HepG2 (cell line): ENCODE measurements around the gene HNRNPAB. TPM values are rescaled to one million over a fixed set of nuclear protein-coding genes. Genes with fewer than 3 reads are reported as not detected.

Source experiments
- HDAC2 ChIP-seq: sonication (generic); formaldehyde crosslinking; IDR thresholded peaks from 2 replicates; pipeline ENCODE4 v1.4.0; 2020; ENCODE audit warnings: missing genetic modification reagents
- HOXD1 ChIP-seq: sonication (generic); formaldehyde crosslinking; IDR thresholded peaks from 2 replicates; pipeline ENCODE4 v1.5.0; 2020; ENCODE audit warnings: missing genetic modification reagents
- MLX ChIP-seq: IDR thresholded peaks from 2 replicates; pipeline ENCODE4 v1.6.1; 2016
- MXD3 ChIP-seq: IDR thresholded peaks from 2 replicates; pipeline ENCODE4 v1.6.1; 2016; ENCODE audit warnings: mild to moderate bottlenecking, missing biosample characterization, missing genetic modification reagents
- NBN ChIP-seq: fragments of 450-650 bp; conservative IDR thresholded peaks from 2 replicates; pipeline ENCODE4 v1.6.1; 2017
- NR2F2 ChIP-seq: IDR thresholded peaks from 2 replicates; pipeline ENCODE4 v1.6.1; 2012; ENCODE audit warnings: low read depth, inconsistent platforms, borderline replicate concordance
- PCBP2 ChIP-seq: fragments of 200-400 bp; formaldehyde crosslinking; optimal IDR thresholded peaks from 2 replicates; pipeline ENCODE3; 2018; ENCODE audit warnings: low read length, low read depth; ENCODE audit not compliant: poor library complexity, severe bottlenecking
- PLRG1 ChIP-seq: fragments of 450-650 bp; conservative IDR thresholded peaks from 2 replicates; pipeline ENCODE4 v1.6.1; 2016
- REPIN1 ChIP-seq: sonication (generic); formaldehyde crosslinking; IDR thresholded peaks from 2 replicates; pipeline ENCODE4 v1.8.0; 2022; ENCODE audit warnings: missing genetic modification reagents, low read depth, mild to moderate bottlenecking, borderline replicate concordance
- RXRB ChIP-seq: IDR thresholded peaks from 2 replicates; pipeline ENCODE4 v1.6.1; 2016; ENCODE audit warnings: borderline replicate concordance, missing genetic modification reagents, missing compliant biosample characterization
- SUZ12 ChIP-seq: fragments of 150-350 bp; IDR thresholded peaks from 2 replicates; pipeline ENCODE4 v1.6.1; 2014; ENCODE audit warnings: low read depth, low read length
- ZNF138 ChIP-seq: sonication (generic); formaldehyde crosslinking; IDR thresholded peaks from 2 replicates; pipeline ENCODE4 v1.5.0; 2020; ENCODE audit warnings: mild to moderate bottlenecking, low read depth, missing genetic modification reagents
- ZZZ3 ChIP-seq: sonication (generic); formaldehyde crosslinking; IDR thresholded peaks from 2 replicates; pipeline ENCODE4 v1.4.0; 2020; ENCODE audit warnings: missing genetic modification reagents, mild to moderate bottlenecking, borderline replicate concordance
- polyA plus RNA-seq, 8 experiments: library from polyadenylated mRNA; depleted of rRNA in 3 of 8; stranded (reverse) in 7 of 8; unstranded in 1 of 8; fragments of >200 nt; fragmentation: Illumina TruSeq in 4 of 8; extraction: Trizol in 4 of 8; gene quantifications; 2 replicates each; pipeline versions ENCODE4 v1.2.1 to v1.2.3, GENCODE V29; 2011 to 2016; ENCODE audit warnings: low read depth in 4 of 8, missing spikeins in 1 of 8, mixed read lengths in 1 of 8; ENCODE audit not compliant: insufficient read depth in 1 of 8
- total RNA-seq, 5 experiments: library from RNA; depleted of rRNA; stranded (reverse); fragments of >200 nt; fragmentation: Illumina TruSeq; extraction: Trizol; gene quantifications; 2 replicates each; pipeline ENCODE4 v1.2.3, GENCODE V29; 2016; ENCODE audit warnings: low read depth in 1 of 5
- TF ChIP-seq, protein P1 (sequence below), 2 experiments: sonication (generic) in 1 of 2; formaldehyde crosslinking in 1 of 2; IDR thresholded peaks; 2 replicates each; pipeline versions ENCODE4 v1.6.1 to v1.9.0; 2014 to 2022; ENCODE audit warnings: antibody characterized with exemption in 1 of 2, borderline replicate concordance in 1 of 2, inconsistent platforms in 1 of 2, low read depth in 1 of 2, missing genetic modification reagents in 1 of 2
- TF ChIP-seq, protein P2 (sequence below): sonication (generic); formaldehyde crosslinking; conservative IDR thresholded peaks from 2 replicates; pipeline ENCODE4 v1.4.0; 2020; ENCODE audit warnings: mild to moderate bottlenecking, missing genetic modification reagents, moderate library complexity
- TF ChIP-seq, protein P3 (sequence below): sonication (generic); formaldehyde crosslinking; IDR thresholded peaks from 2 replicates; pipeline ENCODE4 v1.5.0; 2020; ENCODE audit warnings: missing genetic modification reagents

HNRNPAB gene
- total and polyA plus RNA-seq, 2 of the 13 experiments (the other 11 are each of a cell fraction or from before 2014, with no cell fraction given) = 62.6 to 111 TPM

DNA sequence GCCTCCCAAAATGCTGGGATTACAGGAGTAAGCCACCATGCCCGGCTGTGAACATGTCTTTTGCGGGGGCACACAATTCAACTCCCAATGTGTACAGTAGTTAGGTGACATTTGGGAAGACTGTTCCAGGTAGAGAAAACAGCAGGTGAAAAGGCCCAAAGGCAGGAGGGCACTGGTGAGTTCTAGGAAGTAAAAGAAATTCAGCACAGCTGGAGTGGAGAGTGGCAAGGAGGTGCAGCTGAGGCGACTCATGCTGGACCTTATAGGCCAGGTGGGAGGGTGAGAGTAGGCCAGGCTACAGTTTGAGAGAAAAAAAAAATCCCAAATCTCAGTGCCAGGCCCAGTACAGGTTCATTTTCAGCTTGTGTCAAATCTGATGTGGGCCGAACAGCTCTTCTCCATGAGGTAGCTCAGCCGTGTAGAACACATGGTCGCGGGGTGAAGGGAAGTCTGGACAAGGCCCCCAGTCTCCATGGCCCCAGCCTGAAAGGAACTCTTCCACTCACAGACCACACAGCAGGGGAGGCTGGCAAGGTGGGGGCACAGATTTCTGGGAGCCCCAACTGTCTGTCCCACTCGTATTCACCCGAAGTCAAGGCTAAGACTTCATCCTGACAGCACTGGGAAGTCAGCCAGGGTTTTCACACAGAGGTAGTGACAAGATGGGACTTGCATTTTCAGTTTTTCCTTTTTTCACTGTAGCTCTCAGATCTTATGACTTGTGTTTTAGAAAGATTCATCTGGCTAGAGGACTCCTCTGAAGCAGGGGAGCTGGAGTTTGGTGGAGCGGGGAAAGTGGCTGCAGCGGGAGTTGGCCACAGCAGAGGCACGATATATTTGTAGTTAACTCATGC, 4.5 kb upstream of the HNRNPAB start (continued):
- TF ChIP-seq, protein P1, sequence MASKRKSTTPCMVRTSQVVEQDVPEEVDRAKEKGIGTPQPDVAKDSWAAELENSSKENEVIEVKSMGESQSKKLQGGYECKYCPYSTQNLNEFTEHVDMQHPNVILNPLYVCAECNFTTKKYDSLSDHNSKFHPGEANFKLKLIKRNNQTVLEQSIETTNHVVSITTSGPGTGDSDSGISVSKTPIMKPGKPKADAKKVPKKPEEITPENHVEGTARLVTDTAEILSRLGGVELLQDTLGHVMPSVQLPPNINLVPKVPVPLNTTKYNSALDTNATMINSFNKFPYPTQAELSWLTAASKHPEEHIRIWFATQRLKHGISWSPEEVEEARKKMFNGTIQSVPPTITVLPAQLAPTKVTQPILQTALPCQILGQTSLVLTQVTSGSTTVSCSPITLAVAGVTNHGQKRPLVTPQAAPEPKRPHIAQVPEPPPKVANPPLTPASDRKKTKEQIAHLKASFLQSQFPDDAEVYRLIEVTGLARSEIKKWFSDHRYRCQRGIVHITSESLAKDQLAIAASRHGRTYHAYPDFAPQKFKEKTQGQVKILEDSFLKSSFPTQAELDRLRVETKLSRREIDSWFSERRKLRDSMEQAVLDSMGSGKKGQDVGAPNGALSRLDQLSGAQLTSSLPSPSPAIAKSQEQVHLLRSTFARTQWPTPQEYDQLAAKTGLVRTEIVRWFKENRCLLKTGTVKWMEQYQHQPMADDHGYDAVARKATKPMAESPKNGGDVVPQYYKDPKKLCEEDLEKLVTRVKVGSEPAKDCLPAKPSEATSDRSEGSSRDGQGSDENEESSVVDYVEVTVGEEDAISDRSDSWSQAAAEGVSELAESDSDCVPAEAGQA (IDR thresholded peaks at IDR 0.05; ENCODE audit: low read depth) = no peak
- TF ChIP-seq, protein P1 (CRISPR knock-in tag; IDR thresholded peaks at IDR 0.05; ENCODE audit: borderline replicate concordance) = no peak
- TF ChIP-seq SUZ12 (no peak), HDAC2 (no peak), PLRG1 (no peak), ZZZ3 (CRISPR knock-in tag) (no peak), PCBP2 (no peak), NR2F2 (no peak), HOXD1 (CRISPR knock-in tag) (no peak), ZNF138 (no peak), MXD3 (CRISPR knock-in tag) (no peak), MLX (CRISPR knock-in tag) (no peak), REPIN1 (no peak), NBN (no peak), RXRB (CRISPR knock-in tag) (no peak)
- TF ChIP-seq, protein P2, sequence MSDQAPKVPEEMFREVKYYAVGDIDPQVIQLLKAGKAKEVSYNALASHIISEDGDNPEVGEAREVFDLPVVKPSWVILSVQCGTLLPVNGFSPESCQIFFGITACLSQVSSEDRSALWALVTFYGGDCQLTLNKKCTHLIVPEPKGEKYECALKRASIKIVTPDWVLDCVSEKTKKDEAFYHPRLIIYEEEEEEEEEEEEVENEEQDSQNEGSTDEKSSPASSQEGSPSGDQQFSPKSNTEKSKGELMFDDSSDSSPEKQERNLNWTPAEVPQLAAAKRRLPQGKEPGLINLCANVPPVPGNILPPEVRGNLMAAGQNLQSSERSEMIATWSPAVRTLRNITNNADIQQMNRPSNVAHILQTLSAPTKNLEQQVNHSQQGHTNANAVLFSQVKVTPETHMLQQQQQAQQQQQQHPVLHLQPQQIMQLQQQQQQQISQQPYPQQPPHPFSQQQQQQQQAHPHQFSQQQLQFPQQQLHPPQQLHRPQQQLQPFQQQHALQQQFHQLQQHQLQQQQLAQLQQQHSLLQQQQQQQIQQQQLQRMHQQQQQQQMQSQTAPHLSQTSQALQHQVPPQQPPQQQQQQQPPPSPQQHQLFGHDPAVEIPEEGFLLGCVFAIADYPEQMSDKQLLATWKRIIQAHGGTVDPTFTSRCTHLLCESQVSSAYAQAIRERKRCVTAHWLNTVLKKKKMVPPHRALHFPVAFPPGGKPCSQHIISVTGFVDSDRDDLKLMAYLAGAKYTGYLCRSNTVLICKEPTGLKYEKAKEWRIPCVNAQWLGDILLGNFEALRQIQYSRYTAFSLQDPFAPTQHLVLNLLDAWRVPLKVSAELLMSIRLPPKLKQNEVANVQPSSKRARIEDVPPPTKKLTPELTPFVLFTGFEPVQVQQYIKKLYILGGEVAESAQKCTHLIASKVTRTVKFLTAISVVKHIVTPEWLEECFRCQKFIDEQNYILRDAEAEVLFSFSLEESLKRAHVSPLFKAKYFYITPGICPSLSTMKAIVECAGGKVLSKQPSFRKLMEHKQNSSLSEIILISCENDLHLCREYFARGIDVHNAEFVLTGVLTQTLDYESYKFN (CRISPR knock-in tag) = no peak
- TF ChIP-seq, protein P3, sequence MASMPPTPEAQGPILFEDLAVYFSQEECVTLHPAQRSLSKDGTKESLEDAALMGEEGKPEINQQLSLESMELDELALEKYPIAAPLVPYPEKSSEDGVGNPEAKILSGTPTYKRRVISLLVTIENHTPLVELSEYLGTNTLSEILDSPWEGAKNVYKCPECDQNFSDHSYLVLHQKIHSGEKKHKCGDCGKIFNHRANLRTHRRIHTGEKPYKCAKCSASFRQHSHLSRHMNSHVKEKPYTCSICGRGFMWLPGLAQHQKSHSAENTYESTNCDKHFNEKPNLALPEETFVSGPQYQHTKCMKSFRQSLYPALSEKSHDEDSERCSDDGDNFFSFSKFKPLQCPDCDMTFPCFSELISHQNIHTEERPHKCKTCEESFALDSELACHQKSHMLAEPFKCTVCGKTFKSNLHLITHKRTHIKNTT (CRISPR knock-in tag) = no peak
